Mesendoderm (in vitro differentiated cells): Measurements from ENCODE around the gene RPS6KL1.
A peak's percentile ranks its signal among the peaks of the same experiment; 100 is the strongest.

Experiments
- DNase-seq: peaks from one replicate; pipeline ENCODE4 v3.0.0; 2013
- H2AK5ac ChIP-seq: 2 replicates; pipeline ENCODE4 v1.6.1; 2013; ENCODE audit warnings: low read length, inconsistent platforms
- H2BK120ac ChIP-seq: 2 replicates; pipeline ENCODE4 v1.6.1; 2013; ENCODE audit warnings: low read depth, mild to moderate bottlenecking, low read length, moderate library complexity, mixed read lengths
- H2BK15ac ChIP-seq: replicated peaks from 2 replicates; pipeline ENCODE4 v1.6.1; 2013; ENCODE audit warnings: low read depth, mild to moderate bottlenecking, moderate library complexity
- H2BK5ac ChIP-seq: 2 replicates; pipeline ENCODE4 v1.6.1; 2013; ENCODE audit warnings: low read length, inconsistent platforms
- H3K18ac ChIP-seq: 2 replicates; pipeline ENCODE4 v1.6.1; 2013; ENCODE audit warnings: mild to moderate bottlenecking, low read length, mixed read lengths
- H3K23ac ChIP-seq: one replicate; pipeline ENCODE4 v1.6.1; 2013; ENCODE audit warnings: low read length
- H3K27ac ChIP-seq: 2 replicates; pipeline ENCODE4 v1.5.1; 2013; ENCODE audit warnings: low read depth, mild to moderate bottlenecking, inconsistent platforms, low read length, moderate library complexity
- H3K27me3 ChIP-seq: 2 replicates; pipeline ENCODE4 v1.6.1; 2013; ENCODE audit warnings: low read length, control low read depth, mild to moderate bottlenecking, inconsistent platforms; ENCODE audit not compliant: insufficient read depth, poor library complexity
- H3K36me3 ChIP-seq: 2 replicates; pipeline ENCODE4 v1.6.1; 2013; ENCODE audit warnings: low read length, inconsistent platforms; ENCODE audit not compliant: control insufficient read depth, insufficient read depth
- H3K4ac ChIP-seq: one replicate; pipeline ENCODE4 v1.6.1; 2013; ENCODE audit warnings: low read depth, mild to moderate bottlenecking, low read length, moderate library complexity
- H3K4me1 ChIP-seq: 2 replicates; pipeline ENCODE4 v1.6.1; 2013; ENCODE audit warnings: low read depth, low read length, inconsistent platforms; ENCODE audit not compliant: control insufficient read depth
- H3K4me2 ChIP-seq: 2 replicates; pipeline ENCODE4 v1.6.1; 2013; ENCODE audit warnings: low read length
- H3K4me3 ChIP-seq: 2 replicates; pipeline ENCODE4 v1.5.1; 2013; ENCODE audit warnings: mild to moderate bottlenecking, low read length
- H3K56ac ChIP-seq: one replicate; pipeline ENCODE4 v1.6.1; 2013; ENCODE audit warnings: low read length
- H3K79me1 ChIP-seq: 2 replicates; pipeline ENCODE4 v1.6.1; 2013; ENCODE audit warnings: low read length, inconsistent platforms
- H3K79me2 ChIP-seq: 2 replicates; pipeline ENCODE4 v1.6.1; 2013; ENCODE audit warnings: mild to moderate bottlenecking, low read length; ENCODE audit not compliant: control insufficient read depth, insufficient read depth
- H3K9ac ChIP-seq: 2 replicates; pipeline ENCODE4 v1.6.1; 2013; ENCODE audit warnings: low read length, inconsistent platforms
- H4K5ac ChIP-seq: one replicate; pipeline ENCODE4 v1.6.1; 2013; ENCODE audit warnings: low read length
- H4K8ac ChIP-seq: one replicate; pipeline ENCODE4 v1.6.1; 2013; ENCODE audit warnings: low read depth, mild to moderate bottlenecking, control low read depth, low read length, moderate library complexity
- WGBS: extraction: QIAGEN DNeasy Blood & Tissue Kit; methylation state at CpG from one replicate; pipeline ENCODE4 v1.1.7; 2013; ENCODE audit warnings: low lambda C conversion rate, missing lambda C conversion rate; ENCODE audit not compliant: insufficient coverage; ENCODE audit errors: extremely low coverage; 5-methylcytosine and 5-hydroxymethylcytosine counted together

RPS6KL1 gene

DNA sequence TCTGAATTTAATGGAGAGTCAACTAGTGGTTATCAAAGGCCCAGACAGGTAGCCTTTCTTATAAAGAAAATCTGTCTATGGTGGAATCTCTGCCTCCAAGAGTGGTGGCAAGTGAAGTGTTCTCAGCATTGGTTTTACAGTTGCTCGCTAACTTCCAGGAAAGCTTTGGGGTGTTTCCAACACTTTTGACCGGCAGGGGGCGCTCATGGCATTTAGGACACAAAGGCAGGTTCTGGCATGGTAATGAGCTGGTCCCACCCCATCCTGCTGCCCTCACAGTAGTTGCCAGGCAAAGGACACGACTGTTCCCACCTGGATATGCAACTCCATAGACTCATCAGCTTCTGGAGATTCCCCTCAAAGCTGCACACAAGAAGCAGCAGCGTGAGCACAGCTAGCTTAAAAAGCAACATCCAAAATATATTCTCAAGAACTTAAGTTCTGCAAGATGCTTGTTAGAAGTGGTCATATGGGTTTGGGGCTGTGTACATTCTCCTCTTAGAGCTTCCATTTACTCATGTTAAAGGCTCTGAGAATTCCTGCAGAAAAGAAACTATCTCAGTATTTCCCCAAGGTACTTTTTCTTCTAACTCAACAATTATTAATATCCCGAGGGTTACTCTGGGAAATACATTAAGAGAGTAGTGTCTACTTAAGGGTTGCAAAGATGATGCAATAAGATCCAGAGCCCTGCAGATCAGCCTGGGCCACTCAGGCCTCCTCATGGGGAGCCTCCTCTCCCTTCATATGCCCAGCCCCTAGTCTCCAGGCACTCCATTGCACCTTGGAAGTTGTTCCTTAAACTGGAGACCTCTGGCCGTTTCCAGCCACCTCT, 61.9 kb downstream of the RPS6KL1 start:
- no peaks in the 10 kb centered on the region for H3K79me2 ChIP-seq
- H3K4me2 ChIP-seq = no peak overlapping the region
- no peaks in the 10 kb centered on the region for H3K4me1 ChIP-seq
- H2BK120ac ChIP-seq = no peak overlapping the region
- no peak overlapping the region for H4K8ac ChIP-seq
- no peak overlapping the region for H3K18ac ChIP-seq
- DNase-seq = peak; percentile 92
- H3K4me3 ChIP-seq = no peak overlapping the region
- H2AK5ac ChIP-seq = no peak overlapping the region
- no peak overlapping the region for H4K5ac ChIP-seq
- H3K27ac ChIP-seq = no peak overlapping the region
- H3K27me3 ChIP-seq = no peaks in the 10 kb centered on the region
- no peaks in the 10 kb centered on the region for H3K36me3 ChIP-seq
- no peak overlapping the region for H2BK15ac ChIP-seq
- no peaks in the 10 kb centered on the region for H3K79me1 ChIP-seq
- H2BK5ac ChIP-seq = no peak overlapping the region
- WGBS = no CpG with 5 or more reads among the region's 7 CpGs
- H3K9ac ChIP-seq = no peak overlapping the region
- no peak overlapping the region for H3K4ac ChIP-seq
- H3K56ac ChIP-seq = no peak overlapping the region
- no peak overlapping the region for H3K23ac ChIP-seq

DNA sequence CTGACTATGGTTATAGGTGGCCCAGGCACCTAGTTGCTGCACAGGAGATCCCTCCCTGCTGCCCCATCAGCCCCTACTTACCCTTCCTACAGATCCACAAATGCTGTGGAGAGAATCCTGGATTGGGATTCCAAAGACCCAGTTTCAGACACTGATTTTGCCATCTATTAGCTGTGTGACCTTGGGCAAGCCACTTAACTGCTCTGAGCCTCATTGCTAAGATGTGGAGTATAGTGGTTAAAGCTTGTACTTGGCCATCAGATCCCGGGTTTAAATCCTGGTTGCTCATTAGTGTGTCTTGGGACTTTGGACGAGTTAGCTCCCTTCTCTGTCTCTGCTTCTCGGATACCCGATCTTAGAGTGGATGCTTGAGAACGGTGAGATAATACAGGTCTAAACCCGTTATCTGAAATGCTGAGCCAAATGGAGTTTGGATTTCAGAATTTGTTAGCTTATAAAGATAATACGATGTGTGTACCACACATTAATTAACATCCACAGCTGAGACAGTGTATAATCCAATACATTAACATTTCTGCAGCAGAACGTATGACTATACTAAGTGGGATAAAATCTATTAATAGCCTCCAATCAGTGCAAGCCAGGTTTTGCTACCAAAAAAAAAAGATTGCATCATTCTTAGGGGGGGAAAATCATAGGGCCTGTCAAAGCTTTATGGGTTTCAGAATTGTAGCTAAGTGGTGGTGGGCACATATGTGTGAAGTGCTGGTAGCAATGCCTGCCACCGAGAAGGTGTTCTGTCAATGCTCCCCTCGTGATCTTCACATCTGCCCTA, 63.1 kb downstream of the RPS6KL1 start:
- Histone ChIP-seq H3K56ac (no peak overlapping the region), H4K8ac (no peak overlapping the region), H3K27ac (no peak overlapping the region), H3K9ac (no peak overlapping the region), H3K79me2 (no peaks in the 10 kb centered on the region), H2BK120ac (no peak overlapping the region), H3K4me3 (no peak overlapping the region), H4K5ac (no peak overlapping the region), H2BK15ac (no peak overlapping the region), H3K4ac (no peak overlapping the region), H3K79me1 (no peaks in the 10 kb centered on the region), H3K27me3 (no peaks in the 10 kb centered on the region), H3K4me2 (no peak overlapping the region), H2BK5ac (no peak overlapping the region), H3K23ac (no peak overlapping the region), H2AK5ac (no peak overlapping the region), H3K18ac (no peak overlapping the region), H3K4me1 (no peaks in the 10 kb centered on the region), H3K36me3 (no peaks in the 10 kb centered on the region)
- DNase-seq = no peak
- WGBS = no CpG with 5 or more reads among the region's 10 CpGs

DNA sequence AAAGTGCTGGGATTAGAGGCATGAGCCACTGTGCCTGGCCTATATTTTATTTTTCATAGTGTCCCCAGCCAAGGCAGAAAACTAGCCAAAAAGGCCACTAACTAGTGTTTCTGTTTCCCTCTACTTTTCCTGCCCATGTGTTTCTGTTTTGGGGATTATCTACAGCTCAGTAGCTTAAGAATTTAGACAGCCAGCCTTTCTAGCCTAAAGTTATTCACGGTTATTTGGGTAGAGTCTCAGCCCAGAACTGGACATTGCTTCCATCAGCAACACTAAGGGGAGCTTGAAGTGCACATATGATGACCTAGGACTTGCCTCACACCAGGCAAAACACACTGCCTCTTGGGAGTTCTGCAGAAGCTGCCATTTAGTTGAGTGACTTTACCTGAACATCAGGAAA, 65.0 kb downstream of the RPS6KL1 start:
- H3K4me2 ChIP-seq = no peak overlapping the region
- H3K4me3 ChIP-seq = no peak overlapping the region
- H3K79me1 ChIP-seq = no peaks in the 10 kb centered on the region
- H2BK15ac ChIP-seq = no peak overlapping the region
- no peaks in the 10 kb centered on the region for H3K27me3 ChIP-seq
- no peaks in the 10 kb centered on the region for H3K36me3 ChIP-seq
- no peak overlapping the region for H4K8ac ChIP-seq
- no peak overlapping the region for H2AK5ac ChIP-seq
- H3K4me1 ChIP-seq = no peaks in the 10 kb centered on the region
- no peak overlapping the region for H3K27ac ChIP-seq
- H3K4ac ChIP-seq = no peak overlapping the region
- no peak overlapping the region for H3K56ac ChIP-seq
- H2BK120ac ChIP-seq = no peak overlapping the region
- no peak overlapping the region for H3K23ac ChIP-seq
- H3K18ac ChIP-seq = no peak overlapping the region
- no peak overlapping the region for H3K9ac ChIP-seq
- no peaks in the 10 kb centered on the region for H3K79me2 ChIP-seq
- DNase-seq = no peak
- WGBS = no CpG with 5 or more reads among the region's 1 CpG
- H4K5ac ChIP-seq = no peak overlapping the region
- no peak overlapping the region for H2BK5ac ChIP-seq

DNA sequence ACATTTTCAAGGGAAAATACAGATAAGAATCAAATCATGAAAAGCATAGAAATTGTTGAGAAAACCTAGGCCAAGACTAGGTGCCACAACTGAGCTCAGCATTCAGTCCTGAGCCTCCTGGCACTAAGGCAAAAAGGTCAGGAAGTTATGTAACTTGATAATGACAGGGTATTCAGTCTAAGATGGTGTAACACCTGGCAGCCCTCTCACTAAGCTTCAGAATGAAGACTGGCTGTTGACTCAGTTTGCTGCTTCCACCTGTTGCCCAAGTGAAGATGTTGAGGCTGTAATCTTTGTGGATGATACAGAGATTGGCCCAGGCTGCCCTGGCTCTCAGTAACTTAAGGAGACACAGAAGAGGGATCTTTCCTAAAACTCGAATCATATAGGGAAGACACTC, 66.7 kb downstream of the RPS6KL1 start:
- H3K4me2 ChIP-seq = no peak overlapping the region
- no peak overlapping the region for H3K18ac ChIP-seq
- H3K23ac ChIP-seq = no peak overlapping the region
- no peak overlapping the region for H3K27ac ChIP-seq
- no CpG with 5 or more reads among the region's 1 CpG for WGBS
- H2AK5ac ChIP-seq = no peak overlapping the region
- no peaks in the 10 kb centered on the region for H3K79me1 ChIP-seq
- H3K9ac ChIP-seq = no peak overlapping the region
- no peaks in the 10 kb centered on the region for H3K36me3 ChIP-seq
- DNase-seq = no peak
- H3K27me3 ChIP-seq = no peaks in the 10 kb centered on the region
- no peaks in the 10 kb centered on the region for H3K4me1 ChIP-seq
- H2BK15ac ChIP-seq = no peak overlapping the region
- no peak overlapping the region for H4K5ac ChIP-seq
- no peak overlapping the region for H3K56ac ChIP-seq
- no peaks in the 10 kb centered on the region for H3K79me2 ChIP-seq
- H2BK5ac ChIP-seq = no peak overlapping the region
- no peak overlapping the region for H4K8ac ChIP-seq
- no peak overlapping the region for H3K4ac ChIP-seq
- no peak overlapping the region for H3K4me3 ChIP-seq
- no peak overlapping the region for H2BK120ac ChIP-seq

DNA sequence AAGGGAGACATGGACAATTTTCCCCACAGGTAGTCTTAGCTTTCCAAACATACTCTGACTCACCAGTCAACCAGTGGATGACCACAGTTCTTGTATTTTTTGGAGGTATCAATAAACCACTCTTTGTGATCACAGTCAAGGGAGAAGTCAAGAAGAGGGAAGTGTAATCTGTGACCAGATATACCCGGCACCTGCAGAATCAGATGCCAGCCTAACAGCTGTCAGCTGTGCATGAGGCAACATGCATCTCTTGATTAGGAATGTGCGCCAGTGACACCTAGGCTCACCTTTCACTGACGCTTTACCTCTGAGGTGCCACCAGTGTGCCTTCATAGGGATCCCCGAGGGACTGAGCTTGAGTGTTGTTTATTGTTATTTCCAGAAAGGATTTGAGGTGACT, 67.1 kb downstream of the RPS6KL1 start:
- no CpG with 5 or more reads among the region's 4 CpGs for WGBS

More for the DNA sequence above, 67.1 kb downstream of the RPS6KL1 start:
- H3K23ac ChIP-seq = no peak overlapping the region
- no peaks in the 10 kb centered on the region for H3K79me1 ChIP-seq
- no peak overlapping the region for H3K27ac ChIP-seq
- no peak overlapping the region for H3K4ac ChIP-seq
- no peak overlapping the region for H3K9ac ChIP-seq
- no peaks in the 10 kb centered on the region for H3K4me1 ChIP-seq
- no peak overlapping the region for H2BK15ac ChIP-seq
- H4K5ac ChIP-seq = no peak overlapping the region
- no peak overlapping the region for H3K4me2 ChIP-seq
- H3K27me3 ChIP-seq = no peaks in the 10 kb centered on the region
- DNase-seq = no peak
- no peaks in the 10 kb centered on the region for H3K36me3 ChIP-seq
- no peak overlapping the region for H3K4me3 ChIP-seq
- H2BK120ac ChIP-seq = no peak overlapping the region
- no peak overlapping the region for H2BK5ac ChIP-seq
- no peaks in the 10 kb centered on the region for H3K79me2 ChIP-seq
- H3K56ac ChIP-seq = no peak overlapping the region
- no peak overlapping the region for H4K8ac ChIP-seq
- no peak overlapping the region for H2AK5ac ChIP-seq
- H3K18ac ChIP-seq = no peak overlapping the region
